Inferior parietal cortex (tissue), 1 donor: ENCODE data around the gene F10.
A peak's percentile ranks its signal among the peaks of the same experiment; 100 is the strongest.
"Not testable (repeated sequence)": the region's sequence is repeated elsewhere in the genome, so short reads cannot be mapped to it uniquely, and the experiment has no call there.

Experiments
- DNase-seq: peaks from one replicate; pipeline ENCODE4 v3.0.0-alpha.2; 2016; ENCODE audit errors: extremely low spot score

F10 gene

GRCh38 chr13:113102302-113102701 lies 20.3 kb upstream of the F10 start:
- DNase-seq: not testable (repeated sequence)

GRCh38 chr13:113102727-113103126 lies 19.9 kb upstream of the F10 start:
- DNase-seq: peak; percentile 29

GRCh38 chr13:113103646-113104045 lies 19.0 kb upstream of the F10 start:
- DNase-seq: no peak

- DNase-seq: no peak
Observed at GRCh38 chr13:113105032-113105920, 17.3 kb upstream of the F10 start, which contains the start of gene F7. F7 (plus strand) TSS chr13:113105791; CDS start chr13:113105842, 51 bp downstream.

GRCh38 chr13:113105921-113106452 lies 16.6 kb upstream of the F10 start:
- no peak for DNase-seq

GRCh38 chr13:113106711-113107351 lies 15.8 kb upstream of the F10 start:
- no peak for DNase-seq

GRCh38 chr13:113108521-113108920 lies 14.1 kb upstream of the F10 start:
- not testable (repeated sequence) for DNase-seq

- no peak for DNase-seq
Observed at GRCh38 chr13:113109151-113110047, 13.2 kb upstream of the F10 start.

- no peak for DNase-seq
Observed at GRCh38 chr13:113110048-113110851, 12.3 kb upstream of the F10 start.

- DNase-seq: no peak
Observed at GRCh38 chr13:113110852-113111315, 11.7 kb upstream of the F10 start.

- not testable (repeated sequence) for DNase-seq
Observed at GRCh38 chr13:113111821-113112220, 10.8 kb upstream of the F10 start.

GRCh38 chr13:113112475-113112874 lies 10.1 kb upstream of the F10 start:
- DNase-seq: not testable (repeated sequence)

GRCh38 chr13:113112893-113113845 lies 9.4 kb upstream of the F10 start:
- DNase-seq: no peak

- DNase-seq: no peak
Observed at GRCh38 chr13:113113846-113114271, 8.7 kb upstream of the F10 start.

- DNase-seq: no peak
Observed at GRCh38 chr13:113114511-113115362, 7.9 kb upstream of the F10 start.

- no peak for DNase-seq
Observed at GRCh38 chr13:113115363-113116205, 7.0 kb upstream of the F10 start.

- DNase-seq: no peak
Observed at GRCh38 chr13:113116206-113116800, 6.3 kb upstream of the F10 start.
